Muscle layer of colon (tissue), 2 donors: ENCODE data around the gene L1CAM.

ENCODE experiments used
- H3K27ac ChIP-seq: one replicate; pipeline ENCODE4 v1.7.0; 2013; ENCODE audit warnings: low read depth, mild to moderate bottlenecking, low read length, moderate library complexity
- H3K27me3 ChIP-seq, 2 donors: one replicate each; pipeline ENCODE4 v1.7.0; 2013; ENCODE audit warnings: low read length in 2 of 2, mild to moderate bottlenecking in 2 of 2; ENCODE audit not compliant: insufficient read depth in 2 of 2, control insufficient read depth in 1 of 2
- H3K36me3 ChIP-seq: one replicate; pipeline ENCODE4 v1.7.0; 2013; ENCODE audit warnings: mild to moderate bottlenecking, low read length; ENCODE audit not compliant: insufficient read depth
- H3K4me1 ChIP-seq: one replicate; pipeline ENCODE4 v1.7.0; 2013; ENCODE audit warnings: mild to moderate bottlenecking, low read length; ENCODE audit not compliant: insufficient read depth
- H3K4me3 ChIP-seq, 2 donors: one replicate each; pipeline ENCODE4 v1.7.0; 2013; ENCODE audit warnings: low read length in 2 of 2, low read depth in 1 of 2, mild to moderate bottlenecking in 1 of 2, moderate library complexity in 1 of 2
- H3K9ac ChIP-seq: one replicate; pipeline ENCODE4 v1.7.0; 2013; ENCODE audit warnings: low read length
- H3K9me3 ChIP-seq: one replicate; pipeline ENCODE4 v1.7.0; 2013; ENCODE audit warnings: mild to moderate bottlenecking, low read length
- donor health status: abdominal sarcoma.
- donor health status: Adenocarcinoma of cecum.

L1CAM gene

GRCh38 chrX:153880440-153880815 lies 5.5 kb downstream of the L1CAM start:
- Histone ChIP-seq H3K27me3 (peaks cover 38 to 86% of the 10 kb centered on the region in 2 donors), H3K9ac (no peak overlapping the region), H3K36me3 (no peaks in the 10 kb centered on the region)

DNA sequence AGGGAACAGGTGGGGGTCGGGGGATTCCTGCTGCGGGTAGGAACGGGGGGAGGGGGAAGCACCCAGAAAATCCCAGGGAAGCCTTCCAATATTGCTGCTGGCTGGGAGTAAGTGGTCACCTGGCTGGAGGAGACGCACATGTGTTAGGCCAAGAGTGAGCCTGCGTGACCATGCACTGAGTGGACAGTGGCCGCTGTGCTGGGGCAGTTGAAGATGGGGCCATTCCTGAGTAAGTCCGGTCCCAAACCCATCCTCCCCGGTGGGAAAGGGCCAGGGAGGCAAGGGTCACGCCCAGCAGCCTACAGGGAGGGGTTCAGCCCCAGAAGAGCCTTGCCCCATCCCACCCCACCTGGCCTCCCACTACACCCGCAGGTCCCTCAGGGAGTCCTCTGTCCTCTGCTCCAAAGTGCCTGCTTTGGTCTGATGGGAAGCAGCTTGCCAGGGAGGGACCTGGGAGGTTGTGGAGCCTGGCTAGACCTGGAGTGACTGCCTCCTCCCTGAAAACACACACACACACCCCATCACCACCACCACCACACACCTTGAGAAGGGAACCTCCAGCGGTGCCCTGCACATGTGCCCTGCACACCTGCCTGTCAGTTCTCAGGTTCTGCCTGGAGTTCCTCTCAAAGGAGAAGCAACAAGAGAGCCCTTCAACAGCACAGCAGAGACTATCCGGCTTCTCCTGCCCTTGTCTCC lies 6.1 kb downstream of the L1CAM start:
- H3K4me3 ChIP-seq: no peak overlapping the region
- no peak overlapping the region for H3K27ac ChIP-seq
- H3K9ac ChIP-seq: no peak overlapping the region
- no peaks in the 10 kb centered on the region for H3K36me3 ChIP-seq
- H3K4me1 ChIP-seq: no peaks in the 10 kb centered on the region
- no peaks in the 10 kb centered on the region for H3K9me3 ChIP-seq
- H3K27me3 ChIP-seq: peaks cover 33 to 82% of the 10 kb centered on the region in 2 donors

More at GRCh38 chrX:153880440-153880815, 5.5 kb downstream of the L1CAM start:
- no peaks in the 10 kb centered on the region for H3K4me1 ChIP-seq
- H3K9me3 ChIP-seq: no peaks in the 10 kb centered on the region
- no peak overlapping the region for H3K27ac ChIP-seq
- no peak overlapping the region for H3K4me3 ChIP-seq

GRCh38 chrX:153878969-153879653 lies 6.9 kb downstream of the L1CAM start:
- no peak overlapping the region for H3K4me3 ChIP-seq
- no peaks in the 10 kb centered on the region for H3K9me3 ChIP-seq
- H3K27me3 ChIP-seq: peaks cover 25 to 80% of the 10 kb centered on the region in 2 donors
- H3K36me3 ChIP-seq: no peaks in the 10 kb centered on the region
- H3K27ac ChIP-seq: no peak overlapping the region
- no peaks in the 10 kb centered on the region for H3K4me1 ChIP-seq
- H3K9ac ChIP-seq: no peak overlapping the region

DNA sequence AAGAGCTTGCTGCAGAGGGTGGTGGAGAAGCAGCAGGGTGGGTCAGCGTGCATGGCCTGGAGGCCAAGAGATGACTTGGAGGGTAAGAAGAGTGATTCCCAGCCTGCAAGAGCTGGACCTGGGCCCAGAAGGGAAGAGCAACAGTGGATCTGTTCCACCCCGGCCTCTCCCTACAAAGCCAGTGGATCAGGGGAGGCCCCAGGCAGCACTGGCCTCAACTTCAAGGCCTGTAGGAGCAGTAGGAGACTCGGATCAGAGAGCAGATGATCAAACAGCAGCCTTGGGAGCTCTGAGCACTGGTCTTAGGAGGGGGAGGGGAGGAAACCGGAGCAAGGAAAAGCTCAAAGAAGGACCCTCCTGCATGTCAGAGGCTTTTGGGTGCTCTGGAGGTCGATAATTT lies 7.6 kb downstream of the L1CAM start:
- Histone ChIP-seq H3K27ac (no peak overlapping the region), H3K4me3 (no peak overlapping the region), H3K9me3 (no peaks in the 10 kb centered on the region), H3K27me3 (peaks cover 18 to 80% of the 10 kb centered on the region in 2 donors), H3K9ac (no peak overlapping the region), H3K36me3 (no peaks in the 10 kb centered on the region), H3K4me1 (no peaks in the 10 kb centered on the region)

GRCh38 chrX:153877571-153878261 lies 8.3 kb downstream of the L1CAM start:
- H3K9me3 ChIP-seq: no peaks in the 10 kb centered on the region
- no peak overlapping the region for H3K9ac ChIP-seq
- H3K36me3 ChIP-seq: no peaks in the 10 kb centered on the region
- no peak overlapping the region for H3K4me3 ChIP-seq
- peaks cover 18 to 79% of the 10 kb centered on the region in 2 donors for H3K27me3 ChIP-seq
- H3K4me1 ChIP-seq: no peaks in the 10 kb centered on the region
- H3K27ac ChIP-seq: no peak overlapping the region

DNA sequence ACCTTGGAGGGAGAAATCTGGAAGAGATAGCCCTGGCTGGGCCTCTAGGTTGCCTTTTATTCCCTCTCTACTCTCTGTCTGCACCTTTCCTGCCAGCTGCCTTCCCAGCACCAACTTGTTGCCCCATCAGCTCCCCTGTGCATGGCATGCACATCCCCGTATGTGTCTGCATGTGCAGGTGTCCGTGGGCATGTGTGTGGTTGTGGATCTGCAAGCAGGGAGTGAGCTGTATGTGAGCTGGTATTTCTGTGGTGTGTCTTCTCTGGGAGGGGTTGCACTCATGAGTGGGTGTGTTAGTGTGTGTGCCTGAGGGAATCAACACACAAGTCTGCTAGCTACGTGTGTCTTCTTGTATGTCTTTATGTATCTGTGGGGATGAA lies 9.9 kb downstream of the L1CAM start:
- H3K4me1 ChIP-seq: no peaks in the 10 kb centered on the region
- no peak overlapping the region for H3K4me3 ChIP-seq
- H3K9me3 ChIP-seq: no peaks in the 10 kb centered on the region
- no peak overlapping the region for H3K27ac ChIP-seq
- no peaks in the 10 kb centered on the region for H3K36me3 ChIP-seq
- no peak overlapping the region for H3K9ac ChIP-seq
- H3K27me3 ChIP-seq: peaks cover 7 to 69% of the 10 kb centered on the region in 2 donors

GRCh38 chrX:153875391-153876111 lies 10.4 kb downstream of the L1CAM start:
- no peaks in the 10 kb centered on the region for H3K9me3 ChIP-seq
- no peak overlapping the region for H3K9ac ChIP-seq
- H3K4me3 ChIP-seq: no peak overlapping the region
- H3K36me3 ChIP-seq: no peaks in the 10 kb centered on the region
- no peaks in the 10 kb centered on the region for H3K4me1 ChIP-seq
- no peak overlapping the region for H3K27ac ChIP-seq
- peaks cover 4 to 64% of the 10 kb centered on the region in 2 donors for H3K27me3 ChIP-seq

DNA sequence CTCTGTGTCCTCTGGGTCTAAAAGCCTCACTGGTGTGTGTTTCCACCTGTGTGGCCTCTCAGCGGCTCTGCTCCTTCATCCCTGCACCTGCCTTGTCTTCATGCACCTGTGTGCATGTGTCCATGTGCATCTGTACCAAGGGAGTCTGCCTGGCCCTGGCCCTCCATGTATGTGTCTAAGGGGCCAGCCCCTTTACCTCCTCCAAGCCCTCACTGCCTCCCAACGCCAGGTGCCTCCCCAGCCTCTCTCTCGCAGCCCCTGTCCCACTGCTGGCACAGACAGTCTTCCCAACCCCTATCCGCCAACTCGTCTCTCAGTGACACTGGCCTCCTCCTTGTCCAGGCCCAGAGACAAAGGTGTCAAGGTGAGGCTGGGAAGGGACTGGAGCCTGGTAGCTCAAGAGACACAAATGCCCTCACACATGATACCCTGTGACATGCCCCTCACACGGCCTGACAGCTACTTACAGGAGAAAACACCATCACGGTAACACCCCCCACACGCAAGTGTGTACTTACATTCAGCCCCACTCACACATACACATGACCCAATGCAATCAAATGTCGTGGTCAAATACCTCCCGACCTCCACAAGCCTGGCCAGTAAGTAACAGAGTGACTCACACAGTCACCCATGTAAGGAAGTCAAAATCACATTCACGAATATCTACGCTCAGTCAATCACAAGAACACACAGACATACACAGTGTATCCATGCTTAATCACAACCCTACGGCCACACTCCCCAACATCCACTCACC lies 11.4 kb downstream of the L1CAM start:
- Histone ChIP-seq H3K9ac (no peak overlapping the region), H3K27me3 (peaks cover 4 to 63% of the 10 kb centered on the region in 2 donors), H3K9me3 (no peaks in the 10 kb centered on the region), H3K27ac (no peak overlapping the region), H3K36me3 (no peaks in the 10 kb centered on the region), H3K4me1 (no peaks in the 10 kb centered on the region), H3K4me3 (no peak overlapping the region)

GRCh38 chrX:153874085-153874365 lies 11.9 kb downstream of the L1CAM start:
- Histone ChIP-seq H3K9me3 (no peaks in the 10 kb centered on the region), H3K27ac (no peak overlapping the region), H3K27me3 (peaks cover 4 to 61% of the 10 kb centered on the region in 2 donors), H3K36me3 (no peaks in the 10 kb centered on the region), H3K4me1 (no peaks in the 10 kb centered on the region), H3K9ac (no peak overlapping the region), H3K4me3 (no peak overlapping the region)

- Histone ChIP-seq H3K4me1 (no peaks in the 10 kb centered on the region), H3K9ac (no peak overlapping the region), H3K27ac (no peak overlapping the region), H3K36me3 (no peaks in the 10 kb centered on the region), H3K27me3 (peaks cover 4 to 57% of the 10 kb centered on the region in 2 donors), H3K9me3 (no peaks in the 10 kb centered on the region), H3K4me3 (no peak overlapping the region)
These were observed 12.5 kb downstream of the L1CAM start for GRCh38 chrX:153873282-153874084.
